GM21786 (cell line): ENCODE measurements around the gene CARD9.

ENCODE experiments used
- ATAC-seq: cut with Tn5 transposase; IDR thresholded peaks from one replicate; pipeline ENCODE4 v1.9.1; 2021; ENCODE audit not compliant: unreplicated experiment

The CARD9 gene

DNA sequence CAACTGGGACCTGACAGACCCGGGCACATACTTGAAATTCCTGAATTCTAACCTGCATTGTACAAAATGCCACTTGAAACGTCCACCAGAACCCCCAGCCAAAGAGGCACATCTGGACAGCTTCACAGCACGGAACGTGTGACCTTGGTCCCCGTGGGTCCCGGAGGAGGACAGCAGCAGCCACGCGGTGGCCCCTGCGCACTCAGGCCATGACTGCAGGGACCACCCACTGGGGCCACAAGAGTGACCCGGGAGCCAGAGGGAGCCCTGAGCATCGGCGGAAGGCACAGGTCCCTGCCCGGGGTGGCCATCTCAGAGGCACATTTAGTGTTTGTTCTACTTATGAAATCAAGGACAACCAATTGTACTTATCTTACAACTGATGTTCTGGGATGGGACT, 28.6 kb upstream of the CARD9 start:
- no peak for ATAC-seq

GRCh38 chr9:136401173-136401922, 27.9 kb upstream of the CARD9 start:
- no peak for ATAC-seq

GRCh38 chr9:136400038-136400834, 26.8 kb upstream of the CARD9 start, which contains the start of gene SNAPC4:
TSS of gene SNAPC4 (minus strand) at chr9:136400170. CDS start at chr9:136398428, 1,742 bp downstream.
- ATAC-seq = peak; percentile 55

- no peak for ATAC-seq
Observed at GRCh38 chr9:136399176-136400037, 25.9 kb upstream of the CARD9 start.

DNA sequence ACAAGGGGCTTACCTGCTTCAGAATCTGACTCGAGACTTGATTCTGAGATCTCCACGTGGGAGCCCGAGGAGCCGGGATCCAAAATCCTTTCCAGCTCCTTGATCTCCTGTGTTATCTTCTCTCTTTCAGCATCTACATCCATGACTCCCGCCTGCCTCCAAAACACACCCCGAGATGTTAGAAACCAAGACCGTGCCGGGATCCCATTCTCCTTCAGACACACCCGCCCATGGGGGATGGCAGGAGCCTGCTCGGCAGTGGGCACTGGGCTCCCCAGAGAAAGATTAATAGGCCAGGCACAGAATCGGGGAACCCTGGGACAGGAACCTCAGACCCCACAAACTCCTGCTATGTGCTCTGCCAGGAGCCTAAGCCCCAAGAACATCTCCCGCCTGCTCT, 24.8 kb upstream of the CARD9 start:
- ATAC-seq = no peak

- no peak for ATAC-seq
Observed at GRCh38 chr9:136397643-136398042, 24.2 kb upstream of the CARD9 start.

GRCh38 chr9:136396219-136396515, 22.7 kb upstream of the CARD9 start:
- ATAC-seq = no peak

- ATAC-seq = no peak
Observed at GRCh38 chr9:136395345-136396218, 22.1 kb upstream of the CARD9 start.

- no peak for ATAC-seq
Observed at GRCh38 chr9:136395020-136395340, 21.5 kb upstream of the CARD9 start.

DNA sequence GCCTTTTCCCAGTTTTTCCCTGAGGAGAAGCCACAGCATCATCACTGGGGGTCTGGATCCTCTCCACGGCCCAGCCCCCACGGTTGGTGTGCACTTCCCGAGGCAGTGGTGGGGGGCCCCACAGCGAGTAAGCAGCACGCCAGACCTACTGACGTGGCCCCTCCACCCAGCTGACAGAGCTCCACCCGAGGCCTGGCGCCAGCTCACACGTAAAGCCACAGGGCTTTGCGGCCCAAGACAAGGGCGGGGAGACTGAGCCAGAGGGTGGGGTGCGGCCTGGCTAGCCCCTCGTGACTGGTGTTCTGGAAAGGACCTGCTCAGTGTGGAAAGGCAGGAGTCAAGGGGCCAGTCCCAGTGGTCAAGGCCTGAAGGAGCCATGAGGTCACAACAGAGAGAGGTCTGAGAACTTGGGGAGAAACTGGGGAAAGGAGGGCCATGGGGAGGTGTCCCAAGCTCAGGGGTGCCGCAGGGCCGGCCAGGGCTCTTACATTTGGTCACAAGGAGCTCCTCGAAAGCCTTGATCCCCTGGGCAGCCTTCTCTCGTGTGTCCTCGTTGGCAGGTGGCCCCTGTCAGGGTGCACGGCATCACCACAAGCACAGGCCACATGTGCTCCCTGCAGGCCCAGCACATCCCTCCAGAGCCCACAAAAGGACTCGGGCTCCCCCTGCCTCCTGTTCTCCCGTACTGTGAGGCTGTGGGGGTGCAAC, 21.0 kb upstream of the CARD9 start:
- no peak for ATAC-seq

DNA sequence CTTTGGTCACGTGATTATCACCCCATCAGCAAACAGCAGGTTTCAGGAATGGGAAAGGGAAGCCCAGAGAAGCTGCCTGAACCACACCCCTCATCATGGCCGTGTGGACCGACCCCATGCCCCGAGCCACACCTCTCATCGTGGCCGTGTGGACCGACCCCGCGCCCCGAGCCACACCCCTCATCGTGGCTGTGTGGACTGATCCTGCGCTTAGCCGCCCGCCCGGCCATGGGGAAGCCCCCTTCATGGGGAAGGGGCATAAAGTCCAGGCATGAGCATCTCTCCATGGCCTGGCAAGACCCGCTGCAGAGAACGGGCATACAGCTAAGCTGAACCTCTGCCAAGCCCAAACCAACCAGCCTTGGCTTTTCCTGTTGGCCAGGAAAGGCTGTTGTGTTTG, 20.1 kb upstream of the CARD9 start:
- no peak for ATAC-seq

DNA sequence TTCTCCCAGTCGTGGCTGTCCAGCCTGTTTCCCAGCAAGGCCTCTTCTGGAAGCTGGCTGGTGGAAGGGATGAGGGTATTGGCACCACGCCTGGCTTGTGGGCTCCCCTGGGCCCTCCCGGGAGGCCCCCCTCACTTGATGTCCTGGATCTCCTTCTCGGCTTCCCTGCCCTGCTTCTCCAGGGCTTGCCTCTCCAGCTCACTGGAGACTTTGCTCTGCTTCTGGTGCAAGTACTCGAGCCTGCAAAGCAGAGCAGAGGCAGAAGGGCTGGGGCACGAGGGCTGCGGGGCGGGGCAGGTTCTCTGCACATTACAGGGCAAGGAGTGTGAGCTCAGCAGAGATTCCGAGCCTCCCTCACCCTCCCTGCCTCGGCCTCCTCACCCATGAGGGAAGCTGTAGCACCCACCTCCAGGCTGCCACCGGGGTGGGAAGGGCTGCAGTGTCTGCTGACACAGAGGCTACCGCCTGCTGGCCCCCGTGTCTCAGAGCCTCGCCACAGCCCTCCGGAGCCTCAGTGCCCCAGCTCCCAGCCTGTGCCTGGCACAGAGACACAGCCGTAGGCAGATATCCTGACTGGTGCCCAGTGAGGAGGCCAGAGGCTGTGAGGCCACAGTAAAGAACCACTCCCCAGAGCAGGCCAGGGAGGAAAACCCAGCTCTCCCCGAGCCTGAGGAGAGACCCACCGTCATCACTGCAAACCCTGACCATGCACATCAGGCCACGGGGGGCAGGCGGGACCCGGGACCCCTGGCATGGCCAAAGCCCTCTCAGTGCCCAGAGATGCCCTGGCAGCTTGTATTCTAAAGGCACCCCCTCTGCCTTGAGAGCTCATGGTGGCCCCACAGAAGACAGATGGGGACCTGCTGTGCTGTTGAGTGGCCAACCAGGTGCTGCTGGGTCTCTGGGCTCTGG, 19.3 kb upstream of the CARD9 start:
- ATAC-seq = no peak

- no peak for ATAC-seq
Observed at GRCh38 chr9:136391737-136392537, 18.5 kb upstream of the CARD9 start.

- ATAC-seq = no peak
Observed at GRCh38 chr9:136389396-136389795, 15.9 kb upstream of the CARD9 start.

DNA sequence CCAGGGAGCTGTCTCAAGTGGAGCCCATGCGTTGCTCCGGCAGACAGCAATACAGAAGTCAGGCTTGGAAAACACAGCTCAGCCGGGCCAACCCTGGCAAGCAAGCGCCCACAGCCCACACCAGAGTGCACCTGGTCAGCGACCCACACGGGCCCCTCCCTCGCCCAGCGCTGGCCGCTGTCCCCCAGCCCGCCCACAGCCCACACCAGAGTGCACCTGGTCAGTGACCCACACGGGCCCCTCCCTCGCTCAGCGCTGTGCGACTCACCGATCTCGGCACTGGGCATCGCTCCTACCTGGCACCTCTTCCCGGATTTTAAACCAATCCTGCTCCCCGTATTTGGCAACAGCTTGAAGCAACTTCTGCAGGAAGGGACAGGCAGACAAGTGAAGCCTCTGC, 13.7 kb upstream of the CARD9 start:
- no peak for ATAC-seq

GRCh38 chr9:136386018-136386417, 12.5 kb upstream of the CARD9 start:
- no peak for ATAC-seq

DNA sequence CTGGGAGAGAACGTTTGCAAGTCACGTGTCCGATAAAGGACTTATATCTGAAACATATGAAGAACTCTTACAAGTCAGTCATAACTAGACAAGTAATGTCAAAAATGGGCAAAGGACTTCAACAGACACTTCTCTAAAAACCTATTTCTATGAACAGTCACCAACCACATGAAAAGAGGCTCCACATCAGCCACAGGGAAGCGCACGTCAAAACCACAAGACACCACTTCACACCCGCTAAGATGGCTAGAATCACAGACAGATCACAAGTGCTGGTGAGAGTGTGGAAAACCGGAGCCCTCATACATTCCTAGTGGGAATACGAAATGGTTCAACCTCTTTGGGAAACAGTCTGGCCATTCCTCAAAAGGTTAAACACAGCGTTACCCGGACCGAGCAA, 11.5 kb upstream of the CARD9 start:
- ATAC-seq = no peak

DNA sequence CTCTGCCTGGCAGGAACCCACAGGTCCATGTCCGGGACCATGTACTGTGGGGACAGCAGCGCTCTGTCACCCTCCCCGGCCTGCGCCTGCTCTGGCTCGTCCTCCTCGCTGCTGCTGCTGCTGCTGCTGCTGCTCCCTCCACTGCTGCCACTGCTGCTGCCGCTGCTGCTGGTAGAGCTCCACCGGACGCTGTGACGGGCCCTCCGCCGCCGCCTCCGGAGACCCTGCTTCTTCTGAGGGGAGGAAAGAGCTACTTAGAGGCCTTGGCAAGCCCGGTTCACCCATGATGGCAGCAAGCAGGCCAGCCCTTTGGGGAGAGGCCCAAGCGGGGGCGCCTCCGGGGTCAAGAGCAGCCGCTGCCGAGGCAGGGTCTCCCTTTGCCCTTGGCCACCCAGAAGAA, 10.0 kb upstream of the CARD9 start:
- ATAC-seq = no peak
